Kidney (tissue), 14 donors: ENCODE measurements around the gene MDM2. TPM values are rescaled to one million over a fixed set of nuclear protein-coding genes. Genes with fewer than 3 reads are reported as not detected.

Experiments
- DNase-seq, 5 donors: peaks; one replicate each; pipeline ENCODE4 v3.0.0-alpha.2; 2013 to 2020
- FAIRE-seq: peaks from 2 replicates; lab custom pipeline; 2012; peaks lifted over from hg19 to GRCh38; lab: Jason Lieb, UNC
- H3K27ac ChIP-seq, 2 donors: one replicate each; pipeline ENCODE4 v1.7.0; 2013; ENCODE audit warnings: low read depth in 2 of 2, low read length in 2 of 2, inconsistent platforms in 1 of 2
- H3K27me3 ChIP-seq: one replicate; pipeline ENCODE4 v1.7.1; 2013; ENCODE audit warnings: low read length, inconsistent platforms; ENCODE audit not compliant: control insufficient read depth, insufficient read depth
- H3K36me3 ChIP-seq, 3 donors: one replicate each; pipeline versions ENCODE4 v1.7.0 to v1.7.1; 2013; ENCODE audit warnings: low read length in 3 of 3, control low read depth in 1 of 3, inconsistent platforms in 1 of 3; ENCODE audit not compliant: insufficient read depth in 3 of 3, control insufficient read depth in 2 of 3
- H3K4me1 ChIP-seq, 3 donors: one replicate each; pipeline versions ENCODE4 v1.7.0 to v1.7.1; 2013; ENCODE audit warnings: low read length in 3 of 3, inconsistent platforms in 1 of 3, low read depth in 1 of 3; ENCODE audit not compliant: control insufficient read depth in 2 of 3, insufficient read depth in 2 of 3
- H3K4me3 ChIP-seq, 3 donors: one replicate each; pipeline versions ENCODE4 v1.7.0 to v1.8.1; 2013; ENCODE audit warnings: low read length in 3 of 3, control low read depth in 1 of 3, inconsistent platforms in 1 of 3
- H3K9ac ChIP-seq, 3 donors: one replicate each; pipeline versions ENCODE4 v1.7.0 to v1.7.1; 2013; ENCODE audit warnings: low read length in 3 of 3, control low read depth in 1 of 3, inconsistent platforms in 1 of 3
- H3K9me3 ChIP-seq, 3 donors: one replicate each; pipeline versions ENCODE4 v1.7.0 to v1.7.1; 2013; ENCODE audit warnings: low read length in 3 of 3, control low read depth in 1 of 3, inconsistent platforms in 1 of 3; ENCODE audit not compliant: control insufficient read depth in 2 of 3, insufficient read depth in 1 of 3
- intact Hi-C: fragments of 100-400 bp; cut with DNase I; formaldehyde crosslinking; loops from one replicate; pipeline ENCODE4 v1.11.1; 2022
- polyA plus RNA-seq: library from polyadenylated mRNA; stranded (reverse); fragments of 350-450 nt; fragmentation: Illumina TruSeq; extraction: RNeasy Lipid Tissue Mini Kit (QIAGEN cat#74804); gene quantifications from one replicate; pipeline ENCODE4 v1.2.3, GENCODE V29; 2014; ENCODE audit warnings: low read depth, low replicate concordance; ENCODE audit not compliant: insufficient read depth
- total RNA-seq: library from RNA; stranded (reverse); fragmentation: NEBNext Ultra II Directional; extraction: Animal tissue kit (Norgen Biotek cat#: 25700); gene quantifications from one replicate; pipeline ENCODE4 v1.2.1, GENCODE V29; 2021
- TF ChIP-seq, protein P1 (sequence below): IDR thresholded peaks from 3 replicates; pipeline ENCODE4 v1.5.1; 2012; ENCODE audit warnings: mild to moderate bottlenecking, moderate library complexity, borderline replicate concordance; ENCODE audit not compliant: insufficient read depth; ENCODE audit errors: extremely low read depth
- donor health status: control.
- donor health status: control.
- donor health status: control.
- donor health status: control.
- donor health status: control.
- donor health status: DM: yes; HTN: yes; CAD: no.
- donor health status: Normal renal cell carcinoma (clear cell type).

Gene MDM2
- total and polyA plus RNA-seq, 2 donors from 2014 or later: 38.5 to 103 TPM

GRCh38 chr12:68867606-68868005, 59.6 kb downstream of the MDM2 start:
- Histone ChIP-seq H3K27me3 (no peaks in the 10 kb centered on the region), H3K4me3 (no peak overlapping the region), H3K27ac (no peak overlapping the region), H3K36me3 (peaks cover 0 to 40% (median 10%) of the 10 kb centered on the region in 3 donors), H3K4me1 (no peaks in the 10 kb centered on the region), H3K9ac (no peak overlapping the region), H3K9me3 (no peaks in the 10 kb centered on the region)
- DNase-seq (no peak), FAIRE-seq (no peak)
- intact Hi-C loops: no loop called here
- TF ChIP-seq, protein P1, sequence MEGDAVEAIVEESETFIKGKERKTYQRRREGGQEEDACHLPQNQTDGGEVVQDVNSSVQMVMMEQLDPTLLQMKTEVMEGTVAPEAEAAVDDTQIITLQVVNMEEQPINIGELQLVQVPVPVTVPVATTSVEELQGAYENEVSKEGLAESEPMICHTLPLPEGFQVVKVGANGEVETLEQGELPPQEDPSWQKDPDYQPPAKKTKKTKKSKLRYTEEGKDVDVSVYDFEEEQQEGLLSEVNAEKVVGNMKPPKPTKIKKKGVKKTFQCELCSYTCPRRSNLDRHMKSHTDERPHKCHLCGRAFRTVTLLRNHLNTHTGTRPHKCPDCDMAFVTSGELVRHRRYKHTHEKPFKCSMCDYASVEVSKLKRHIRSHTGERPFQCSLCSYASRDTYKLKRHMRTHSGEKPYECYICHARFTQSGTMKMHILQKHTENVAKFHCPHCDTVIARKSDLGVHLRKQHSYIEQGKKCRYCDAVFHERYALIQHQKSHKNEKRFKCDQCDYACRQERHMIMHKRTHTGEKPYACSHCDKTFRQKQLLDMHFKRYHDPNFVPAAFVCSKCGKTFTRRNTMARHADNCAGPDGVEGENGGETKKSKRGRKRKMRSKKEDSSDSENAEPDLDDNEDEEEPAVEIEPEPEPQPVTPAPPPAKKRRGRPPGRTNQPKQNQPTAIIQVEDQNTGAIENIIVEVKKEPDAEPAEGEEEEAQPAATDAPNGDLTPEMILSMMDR: no peak

GRCh38 chr12:68868043-68868790, 60.2 kb downstream of the MDM2 start:
- Histone ChIP-seq H3K27me3 (no peaks in the 10 kb centered on the region), H3K4me3 (no peak overlapping the region), H3K9me3 (no peaks in the 10 kb centered on the region), H3K36me3 (peaks cover 0 to 40% (median 10%) of the 10 kb centered on the region in 3 donors), H3K9ac (no peak overlapping the region), H3K27ac (no peak overlapping the region), H3K4me1 (no peaks in the 10 kb centered on the region)
- intact Hi-C loops: no loop called here
- no peak for DNase-seq
- TF ChIP-seq, protein P1: no peak
- no peak for FAIRE-seq

DNA sequence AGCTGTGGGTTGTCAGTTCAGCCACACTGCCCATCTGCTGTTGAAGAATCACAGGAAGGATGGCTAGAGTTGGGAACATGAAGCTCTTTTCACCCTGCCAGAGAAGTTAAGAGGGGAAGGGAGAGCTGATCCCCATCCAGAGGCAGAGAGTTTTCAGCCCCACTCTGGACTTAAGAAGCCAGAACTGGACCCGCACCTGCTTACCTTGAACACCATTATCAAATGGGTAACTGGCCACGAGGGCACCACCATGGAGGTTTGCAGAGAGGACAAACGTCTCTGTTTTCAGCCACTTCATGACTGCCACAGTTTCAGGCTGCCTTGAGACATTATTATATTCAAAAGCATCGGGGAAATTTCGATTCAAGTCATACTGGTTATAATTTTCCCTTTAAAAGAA, 62.0 kb downstream of the MDM2 start:
- TF ChIP-seq, protein P1: no peak
- no peak overlapping the region for H3K9ac ChIP-seq
- DNase-seq (no peak), FAIRE-seq (no peak)
- H3K4me1 ChIP-seq: no peaks in the 10 kb centered on the region
- intact Hi-C loops: no loop called here
- H3K27ac ChIP-seq: no peak overlapping the region
- H3K36me3 ChIP-seq: peaks cover 0 to 40% (median 10%) of the 10 kb centered on the region in 3 donors
- no peaks in the 10 kb centered on the region for H3K27me3 ChIP-seq
- H3K9me3 ChIP-seq: no peaks in the 10 kb centered on the region
- no peak overlapping the region for H3K4me3 ChIP-seq
